ENCODE measurements around the gene TPPP. TPM values are rescaled to one million over a fixed set of nuclear protein-coding genes. Genes with fewer than 3 reads are reported as not detected.

Gene TPPP
- total and polyA plus RNA-seq, 2 experiments from 2014 or later: 0.48 to 1.4 TPM

- TF ChIP-seq ZNF462 (CRISPR knock-in tag; IDR thresholded peaks at IDR 0.05): no peak
- TF ChIP-seq CREB1 (CRISPR knock-in tag; IDR thresholded peaks at IDR 0.05; ENCODE audit: low read depth): no peak
- no peak for TF ChIP-seq STAT1 (IDR thresholded peaks at IDR 0.05; ENCODE audit: unreplicated experiment)
- no peak for TF ChIP-seq EZH2phosphoT487 (IDR thresholded peaks at IDR 0.05; ENCODE audit: unreplicated experiment)
Measured at GRCh38 chr5:627840-628239, 65.3 kb downstream of the TPPP start (continued).

GRCh38 chr5:626850-627249 lies 66.3 kb downstream of the TPPP start:
- Histone ChIP-seq H3K4me3 (no peak overlapping the region), H3K9me2 (ENCODE audit: insufficient read depth) (no peaks in the 10 kb centered on the region), H3K79me2 (replicated peaks; ENCODE audit: insufficient read depth) (peaks cover 16% of the 10 kb centered on the region), H4K20me1 (replicated peaks; ENCODE audit: insufficient read depth) (peaks cover 8% of the 10 kb centered on the region), H3K27me3 (ENCODE audit: insufficient read depth) (no peaks in the 10 kb centered on the region), H3K27ac (ENCODE audit: low read depth) (no peak overlapping the region), H3K36me3 (ENCODE audit: insufficient read depth) (peaks cover 10% of the 10 kb centered on the region; the same call in 1 of the 2 replicates), H3K4me2 (no peak overlapping the region), H3F3A (replicated peaks; ENCODE audit: low read depth) (no peaks in the 10 kb centered on the region), H3K4me1 (ENCODE audit: insufficient read depth) (no peaks in the 10 kb centered on the region), H2AFZ (no peak overlapping the region)
- Mint-ChIP-seq H3K4me1 (no peaks in the 10 kb centered on the region), H3K4me3 (no peak overlapping the region), H3K27ac (no peak overlapping the region), H3K27me3 (ENCODE audit: insufficient read depth, low read depth, poor library complexity) (peaks cover 1% of the 10 kb centered on the region), H3K36me3 (ENCODE audit: low read depth) (peaks cover 51% of the 10 kb centered on the region), H3K9me3 (no peaks in the 10 kb centered on the region)
- DNase-seq (ENCODE audit: low spot score) (no peak), ATAC-seq (no peak)
- TF ChIP-seq EZH2 (IDR thresholded peaks at IDR 0.05; ENCODE audit: low read depth, unreplicated experiment) (no peak), REST (IDR thresholded peaks at IDR 0.05; ENCODE audit: unreplicated experiment) (no peak), STAT1 (IDR thresholded peaks at IDR 0.05; ENCODE audit: unreplicated experiment) (no peak), EZH2phosphoT487 (IDR thresholded peaks at IDR 0.05; ENCODE audit: unreplicated experiment) (no peak), ZNF114 (CRISPR knock-in tag; IDR thresholded peaks at IDR 0.05) (no peak), CREB1 (CRISPR knock-in tag; IDR thresholded peaks at IDR 0.05; ENCODE audit: low read depth) (no peak), JUNB (IDR thresholded peaks at IDR 0.05; ENCODE audit: unreplicated experiment) (no peak), POLR2AphosphoS5 (IDR thresholded peaks at IDR 0.05; ENCODE audit: low read depth) (no peak), CTCF (conservative IDR thresholded peaks at IDR 0.05; ENCODE audit: low read depth in 2 of 2) (no peak), ETS1 (IDR thresholded peaks at IDR 0.05) (no peak), NANOG (IDR thresholded peaks at IDR 0.05; ENCODE audit: borderline replicate concordance) (no peak), ZNF331 (CRISPR knock-in tag; IDR thresholded peaks at IDR 0.05; ENCODE audit: low read depth) (no peak)

Measured in GM23338 (cell line).